ENCODE measurements around the gene PDGFRB.

The PDGFRB gene

DNA sequence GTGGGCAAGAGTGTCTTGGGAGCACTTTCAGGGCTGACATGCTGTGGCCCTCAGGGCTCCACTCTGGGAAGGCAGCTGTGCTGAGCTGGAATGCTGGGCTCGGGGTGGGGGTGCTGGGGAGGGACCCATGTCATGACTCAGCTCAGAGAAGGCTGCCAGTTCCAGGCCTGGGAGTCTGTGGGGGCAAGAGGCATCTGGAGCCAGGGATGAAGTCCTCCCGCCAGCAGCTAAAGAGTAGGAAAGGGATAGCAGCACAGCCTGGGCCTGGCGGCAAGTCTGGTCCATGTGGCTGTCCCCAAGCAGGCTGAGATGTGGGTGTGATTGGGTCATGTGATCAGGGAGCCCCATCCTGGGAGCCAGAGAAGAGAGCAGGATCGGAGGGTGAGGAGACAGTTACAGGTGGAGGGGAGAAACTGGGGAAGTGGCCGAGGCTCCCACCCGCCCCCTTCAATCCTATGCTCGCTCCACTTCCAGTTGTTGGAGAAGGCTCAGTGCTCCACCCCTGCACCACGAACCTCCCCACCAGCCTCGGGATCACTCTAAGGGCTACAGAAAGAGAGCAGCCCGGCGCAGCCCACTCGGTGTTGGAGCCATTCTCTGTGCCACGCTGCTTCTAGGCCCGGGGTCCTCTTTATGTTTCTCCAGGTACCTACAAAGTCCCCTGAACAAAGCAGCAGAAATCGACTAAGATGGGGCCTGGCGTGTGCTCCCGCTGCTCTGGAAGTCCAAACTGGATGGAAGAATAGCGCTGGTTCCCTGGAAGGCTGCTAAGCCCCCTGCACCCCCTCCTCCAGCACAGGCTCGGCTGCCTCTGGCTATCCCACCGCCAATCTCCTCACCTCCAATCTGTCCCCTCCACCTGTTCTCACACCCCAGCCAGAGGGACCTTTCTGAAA, 12.0 kb downstream of the PDGFRB start:
- DNase-seq, result no peak

DNA sequence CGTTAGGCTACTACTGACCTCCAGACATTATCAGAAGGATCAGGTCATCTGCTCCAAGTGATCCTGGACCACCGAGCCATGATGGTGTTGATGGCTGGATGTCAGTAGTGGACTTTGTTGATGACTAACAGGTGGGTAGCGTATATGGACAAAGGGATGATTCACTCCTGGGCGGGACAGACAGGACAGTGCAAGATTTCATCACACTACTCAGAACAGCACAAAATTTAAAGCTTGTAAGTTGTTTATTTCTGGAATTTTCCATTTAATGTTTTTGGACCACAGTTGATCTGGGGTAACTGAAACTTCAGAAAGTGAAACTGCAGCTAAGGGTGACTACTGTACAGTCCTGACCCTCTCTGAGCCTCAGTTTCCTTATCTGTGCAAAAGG, 12.7 kb downstream of the PDGFRB start:
- no peak for DNase-seq

GRCh38 chr5:150142185-150142958, 13.3 kb downstream of the PDGFRB start:
- DNase-seq, result no peak

DNA sequence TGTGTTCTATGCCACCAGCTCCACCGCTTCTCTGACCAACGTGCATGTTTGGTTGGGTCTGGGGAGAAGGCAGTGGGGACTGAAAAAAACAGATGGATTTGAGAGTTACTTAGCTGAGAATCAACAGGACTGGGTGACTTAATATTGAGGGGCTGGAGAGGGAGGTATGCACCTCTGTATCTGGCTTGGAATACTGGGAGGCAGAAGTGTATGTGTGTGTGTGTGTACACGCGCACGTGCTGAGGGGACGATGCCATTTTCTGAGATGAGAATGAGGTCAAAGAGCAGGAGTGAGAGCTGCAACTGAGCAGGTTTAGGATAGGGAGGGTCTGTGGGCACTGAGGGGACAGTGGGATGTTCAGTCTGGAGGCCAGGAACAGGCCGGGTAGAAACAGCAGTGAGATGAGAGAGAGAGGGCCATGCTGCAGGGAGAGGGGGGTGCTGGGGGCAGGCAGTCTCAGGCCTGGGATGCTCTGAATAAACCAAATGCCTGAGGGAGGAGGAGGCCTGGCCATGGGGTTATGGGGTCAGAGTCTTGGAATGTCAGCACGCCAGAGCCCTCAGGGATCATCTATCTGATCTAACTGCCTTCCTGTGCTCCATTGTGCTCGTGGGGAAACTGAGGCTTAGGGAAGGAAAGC, 14.0 kb downstream of the PDGFRB start:
- DNase-seq, result no peak

GRCh38 chr5:150140830-150141229, 14.8 kb downstream of the PDGFRB start:
- no peak for DNase-seq

DNA sequence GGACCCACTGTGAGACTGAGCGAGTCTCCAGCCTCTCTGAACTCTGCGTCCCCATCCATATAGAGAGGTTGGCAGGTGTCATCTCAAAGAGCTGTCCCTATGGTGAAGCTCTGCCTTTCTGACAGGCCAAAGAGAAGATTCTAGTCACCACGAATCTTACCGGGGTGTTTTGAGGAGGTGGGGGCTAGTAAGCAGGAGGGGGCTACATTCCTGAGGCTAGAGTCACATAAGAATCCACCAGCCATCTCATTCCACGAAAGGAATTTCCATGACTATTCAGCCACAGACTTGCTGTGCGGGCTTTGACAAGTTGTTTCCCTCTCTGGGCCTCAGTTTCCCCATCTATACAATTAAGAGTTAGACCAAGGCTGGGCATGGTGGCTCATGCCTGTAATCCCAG, 16.3 kb downstream of the PDGFRB start:
- no peak for DNase-seq

- DNase-seq, result no peak
Observed at GRCh38 chr5:150138551-150139265, 16.9 kb downstream of the PDGFRB start.

GRCh38 chr5:150137997-150138396, 17.6 kb downstream of the PDGFRB start:
- DNase-seq, result no peak

GRCh38 chr5:150137168-150137957, 18.3 kb downstream of the PDGFRB start:
- DNase-seq, result no peak

GRCh38 chr5:150136305-150137167, 19.1 kb downstream of the PDGFRB start:
- no peak for DNase-seq

DNA sequence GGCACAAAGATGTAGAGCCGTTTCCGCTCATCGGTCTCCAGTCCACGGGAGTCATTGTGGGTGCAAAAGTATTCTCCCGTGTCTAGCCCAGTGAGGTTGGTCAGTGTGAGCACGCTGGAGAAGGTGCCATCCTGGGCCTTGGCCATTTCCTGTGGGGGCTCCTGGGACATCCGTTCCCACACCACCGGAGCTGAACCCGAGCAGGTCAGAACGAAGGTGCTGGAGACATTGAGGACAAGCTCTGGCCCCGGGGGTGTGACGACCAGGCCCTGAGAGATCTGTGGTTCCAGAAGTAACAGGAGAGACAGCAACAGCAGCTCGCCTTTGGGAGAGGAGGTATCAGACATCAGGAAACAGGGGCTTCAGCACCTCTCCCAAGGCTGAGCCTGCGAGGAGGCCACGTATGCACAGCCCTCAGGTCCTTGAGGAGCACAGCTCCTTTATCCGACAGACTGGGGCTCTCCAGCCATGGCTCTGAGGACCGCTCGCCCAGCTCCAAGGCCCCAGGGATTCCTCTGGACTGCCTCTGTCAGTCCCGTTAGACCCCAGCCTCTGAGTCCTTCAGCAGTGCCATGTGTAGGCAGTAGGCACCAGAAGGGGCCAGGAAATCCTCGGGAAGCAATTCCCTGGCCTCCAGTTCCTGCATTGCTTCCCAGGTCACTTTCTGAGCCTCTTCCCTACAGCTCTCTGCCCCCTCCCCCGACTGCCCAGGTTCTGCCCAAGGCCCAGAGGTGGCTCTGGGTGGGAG, 19.9 kb downstream of the PDGFRB start:
- no peak for DNase-seq

- DNase-seq, result no peak
Observed at GRCh38 chr5:150134198-150134588, 21.5 kb downstream of the PDGFRB start.

DNA sequence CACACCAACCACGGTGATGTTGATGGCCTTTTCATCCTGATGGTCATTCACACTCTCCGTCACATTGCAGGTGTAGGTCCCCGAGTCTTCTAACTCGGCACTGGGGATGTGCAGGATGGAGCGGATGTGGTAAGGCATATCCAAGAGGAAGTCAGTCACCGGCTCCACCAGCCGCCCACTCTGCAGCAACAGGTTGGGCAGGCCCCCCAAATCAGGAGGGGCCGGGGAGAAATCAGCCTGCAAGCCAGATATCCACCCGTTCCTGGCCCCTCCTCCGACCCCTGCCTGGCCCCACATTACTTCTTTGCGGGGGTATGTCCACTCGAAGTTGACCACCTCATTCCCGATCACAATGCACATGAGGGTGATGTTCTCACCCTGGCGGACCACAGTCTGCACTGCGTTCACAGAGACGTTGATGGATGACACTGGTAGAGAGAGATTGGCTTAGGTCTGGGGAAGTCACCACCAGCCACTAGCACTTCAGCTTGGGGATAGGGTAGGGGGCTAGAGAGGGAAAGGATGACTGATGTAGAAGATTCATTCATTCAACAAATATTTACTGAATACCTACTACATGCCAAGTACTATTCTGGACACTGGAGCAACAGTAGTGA, 22.0 kb downstream of the PDGFRB start:
- no peak for DNase-seq

DNA sequence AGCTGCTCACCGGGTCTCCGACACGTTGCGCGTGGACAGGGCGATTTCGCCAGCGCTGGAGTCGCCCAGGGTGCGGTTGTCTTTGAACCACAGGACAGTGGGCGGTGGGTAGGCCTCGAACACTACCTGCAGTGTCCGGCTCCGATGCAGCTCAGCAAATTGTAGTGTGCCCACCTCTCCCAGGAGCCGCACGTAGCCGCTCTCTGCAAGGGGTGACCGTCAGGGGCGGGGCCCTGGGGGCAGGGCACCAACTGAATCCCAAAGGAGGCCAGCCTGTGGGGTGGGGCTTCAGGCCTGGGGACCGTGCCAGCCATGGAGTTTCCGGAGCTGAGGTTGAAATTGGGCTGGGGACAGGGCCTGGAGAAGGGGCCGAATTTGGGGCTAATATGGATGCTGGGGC, 22.9 kb downstream of the PDGFRB start:
- no peak for DNase-seq

- no peak for DNase-seq
Observed at GRCh38 chr5:150131978-150132694, 23.5 kb downstream of the PDGFRB start.

GRCh38 chr5:150131461-150131860, 24.2 kb downstream of the PDGFRB start:
- DNase-seq, result no peak

GRCh38 chr5:150130493-150130922, 25.1 kb downstream of the PDGFRB start:
- no peak for DNase-seq

GRCh38 chr5:150129813-150130492, 25.7 kb downstream of the PDGFRB start:
- no peak for DNase-seq

DNA sequence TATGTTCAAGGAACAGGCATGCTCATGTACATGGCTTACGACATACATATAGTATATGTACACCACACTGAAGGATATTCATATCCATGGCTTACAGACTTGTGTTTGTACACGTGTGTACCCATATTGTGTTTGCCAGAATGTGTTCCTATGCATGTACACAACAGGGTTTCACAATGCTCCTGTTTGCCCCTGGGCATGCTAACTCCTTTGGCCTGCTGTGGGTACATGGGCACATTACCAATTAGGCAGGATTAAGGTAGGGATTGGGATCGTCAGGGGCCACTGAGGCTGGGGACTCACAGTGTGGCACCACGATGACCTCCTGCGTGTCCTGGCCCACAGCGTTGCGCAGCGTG, 26.2 kb downstream of the PDGFRB start:
- no peak for DNase-seq
